K562 (cell line): ENCODE measurements around the gene LRP10. TPM values are rescaled to one million over a fixed set of nuclear protein-coding genes. Genes with fewer than 3 reads are reported as not detected.
A peak's percentile ranks its signal among the peaks of the same experiment; 100 is the strongest.

Source experiments
- CHAMP1 ChIP-seq: fragments of 450-650 bp; IDR thresholded peaks from 2 replicates; pipeline ENCODE4 v1.6.1; 2016; ENCODE audit warnings: mild to moderate bottlenecking
- CTBP1 ChIP-seq: fragments of 450-650 bp; IDR thresholded peaks from 2 replicates; pipeline ENCODE4 v1.6.1; 2016; ENCODE audit warnings: borderline replicate concordance
- E2F4 ChIP-seq: sonication (generic); formaldehyde crosslinking; IDR thresholded peaks from 2 replicates; pipeline ENCODE4 v1.8.0; 2022; ENCODE audit warnings: mild to moderate bottlenecking, low read depth, missing genetic modification reagents
- ELF2 ChIP-seq: fragments of 250-450 bp; sonication (Bioruptor Pico); IDR thresholded peaks from 2 replicates; pipeline ENCODE4 v1.5.0; 2021; ENCODE audit warnings: mild to moderate bottlenecking
- FOXK2 ChIP-seq, 2 experiments: fragments of 450-650 bp; IDR thresholded peaks in 1 of 2; conservative IDR thresholded peaks in 1 of 2; 2 replicates each; pipeline ENCODE4 v1.6.1; 2016; ENCODE audit warnings: low read depth in 2 of 2, mild to moderate bottlenecking in 1 of 2
- HBP1 ChIP-seq: fragments of 450-650 bp; formaldehyde crosslinking; IDR thresholded peaks from 2 replicates; pipeline ENCODE4 v1.4.0; 2022; ENCODE audit warnings: missing genetic modification characterization
- ID3 ChIP-seq, 2 experiments: fragments of 250-450 bp in 1 of 2; fragments of 450-650 bp in 1 of 2; sonication (Bioruptor Pico) in 1 of 2; IDR thresholded peaks; 2 replicates each; pipeline versions ENCODE4 v1.6.1 to v1.8.0; 2016 to 2021; ENCODE audit warnings: mild to moderate bottlenecking in 2 of 2, moderate library complexity in 2 of 2, missing compliant biosample characterization in 1 of 2, missing genetic modification characterization in 1 of 2
- KAT2B ChIP-seq: IDR thresholded peaks from one replicate; pipeline ENCODE4 v1.6.1; 2012; ENCODE audit warnings: low read depth, mild to moderate bottlenecking, control low read depth, inconsistent platforms, low read length, moderate library complexity
- KDM5B ChIP-seq: fragments of 200-600 bp; sonication (generic); IDR thresholded peaks from 2 replicates; pipeline ENCODE4 v1.6.1; 2012; ENCODE audit warnings: low read depth, mild to moderate bottlenecking, moderate library complexity, low read length, control low read depth, inconsistent platforms; ENCODE audit not compliant: insufficient replicate concordance
- NBN ChIP-seq: fragments of 450-650 bp; IDR thresholded peaks from 2 replicates; pipeline ENCODE4 v1.6.1; 2016; ENCODE audit warnings: low read depth, mild to moderate bottlenecking
- POLR3G ChIP-seq: IDR thresholded peaks from 2 replicates; pipeline ENCODE4 v1.6.1; 2011; ENCODE audit not compliant: insufficient read length, insufficient replicate concordance; ENCODE audit errors: extremely low read depth
- RBM39 ChIP-seq: fragments of 200-400 bp; formaldehyde crosslinking; optimal IDR thresholded peaks from 2 replicates; pipeline ENCODE3; 2018; ENCODE audit warnings: low read depth, low read length
- STAT5B ChIP-seq: fragments of 250-450 bp; sonication (Bioruptor Pico); IDR thresholded peaks from 2 replicates; pipeline ENCODE4 v1.8.0; 2021; ENCODE audit warnings: mild to moderate bottlenecking, inconsistent platforms
- ZBTB34 ChIP-seq: fragments of 250-450 bp; sonication (Bioruptor Pico); IDR thresholded peaks from 2 replicates; pipeline ENCODE4 v1.8.0; 2021; ENCODE audit warnings: mild to moderate bottlenecking, moderate library complexity
- ZNF24 ChIP-seq: fragments of 450-650 bp; IDR thresholded peaks from 2 replicates; pipeline ENCODE4 v1.6.1; 2016
- ZNF395 ChIP-seq: fragments of 200-800 bp; sonication (Bioruptor generic); IDR thresholded peaks from 2 replicates; pipeline ENCODE4 v1.6.1; 2017; ENCODE audit warnings: missing genetic modification characterization, missing compliant biosample characterization
- ZNF511 ChIP-seq: sonication (generic); formaldehyde crosslinking; IDR thresholded peaks from 2 replicates; pipeline ENCODE4 v1.8.0; 2022; ENCODE audit warnings: mild to moderate bottlenecking, missing genetic modification reagents
- polyA plus RNA-seq, 8 experiments: library from polyadenylated mRNA; depleted of rRNA in 4 of 8; stranded (reverse) in 5 of 8; unstranded in 3 of 8; fragments of >200 nt; fragmentation: Nextera tagmentation in 2 of 8; fragmentation: Illumina TruSeq in 1 of 8; extraction: Ambion mirVana in 2 of 8; extraction: Trizol in 1 of 8; gene quantifications; 2 replicates each; pipeline versions ENCODE4 v1.2.1 to v1.2.3, GENCODE V29; 2011 to 2014; ENCODE audit warnings: inconsistent platforms in 1 of 8, missing spikeins in 1 of 8
- total RNA-seq, 7 experiments: library from RNA; depleted of rRNA in 6 of 7; stranded (reverse); fragments of >200 nt in 6 of 7; fragmentation: Illumina TruSeq in 2 of 7; extraction: Trizol in 2 of 7; gene quantifications; 2 replicates each; pipeline versions ENCODE4 v1.2.1 to v1.2.3, GENCODE V29; 2011 to 2021; ENCODE audit warnings: low replicate concordance in 1 of 7

LRP10 gene
- total and polyA plus RNA-seq, 9 of the 15 experiments (the other 6 are each of a cell fraction or from before 2014, with no cell fraction given) = 1.3 to 45.5 (median 10.9) TPM

GRCh38 chr14:22829661-22830442, 41.7 kb upstream of the LRP10 start, which contains the start of gene MRPL52 (continued):
- TF ChIP-seq ZBTB34 (CRISPR knock-in tag) = no peak
- TF ChIP-seq STAT5B = no peak
- TF ChIP-seq ID3 (CRISPR knock-in tag; IDR thresholded peaks at IDR 0.05) = no peak
- peak; percentile 80 for TF ChIP-seq ID3 (tag; IDR thresholded peaks at IDR 0.05)
- peak; percentile 21; the same call in 1 of the 2 replicates for TF ChIP-seq CTBP1
- TF ChIP-seq ZNF24 = no peak
- TF ChIP-seq ZNF395 (CRISPR knock-in tag) = no peak; the same call in none of the 2 replicates
- no peak for TF ChIP-seq CHAMP1
- TF ChIP-seq ZNF511 (CRISPR knock-in tag) = no peak
- no peak for TF ChIP-seq KAT2B
- peak; percentile 77 for TF ChIP-seq KDM5B
- TF ChIP-seq FOXK2 (conservative IDR thresholded peaks at IDR 0.05 in 1 of 2, IDR thresholded peaks at IDR 0.05 in 1 of 2; ENCODE audit: low read depth in 2 of 2) = no peak
- no peak for TF ChIP-seq POLR3G
- no peak for TF ChIP-seq NBN
- TF ChIP-seq ELF2 = peak; percentile 83
- no peak for TF ChIP-seq E2F4 (CRISPR knock-in tag)
- no peak for TF ChIP-seq HBP1
- no peak for TF ChIP-seq RBM39
